AG10803 (cell line): ENCODE data around the gene SNX25.
A peak's percentile ranks its signal among the peaks of the same experiment; 100 is the strongest.
"Not testable (repeated sequence)": the region's sequence is repeated elsewhere in the genome, so short reads cannot be mapped to it uniquely, and the experiment has no call there.

Experiments
- DNase-seq: peaks from one replicate; pipeline ENCODE4 v3.0.0; 2010; ENCODE audit warnings: low read depth
- H3K4me3 ChIP-seq: 2 replicates; pipeline ENCODE4 v1.5.1; 2011; ENCODE audit warnings: mild to moderate bottlenecking, low read length, control low read depth
- CTCF ChIP-seq: conservative IDR thresholded peaks from 2 replicates; pipeline ENCODE4 v1.5.1; 2011; ENCODE audit warnings: mild to moderate bottlenecking, low read length, control low read depth, inconsistent platforms

SNX25 gene

GRCh38 chr4:185196437-185196836, 13.0 kb upstream of the SNX25 start:
- no peak for TF ChIP-seq CTCF
- no peak for DNase-seq
- H3K4me3 ChIP-seq: no peak overlapping the region

- H3K4me3 ChIP-seq, DNase-seq: not testable (repeated sequence)
Measured at GRCh38 chr4:185198189-185198588, 11.2 kb upstream of the SNX25 start.

- no peak for TF ChIP-seq CTCF
- H3K4me3 ChIP-seq: no peak overlapping the region; the same call in 1 of the 2 replicates
- DNase-seq: peak; percentile 38
Measured at GRCh38 chr4:185201977-185202962, 7.1 kb upstream of the SNX25 start.

- peak overlapping the region; percentile 60 for H3K4me3 ChIP-seq
- no peak for DNase-seq
- TF ChIP-seq CTCF: no peak
Measured at GRCh38 chr4:185202984-185203485, 6.4 kb upstream of the SNX25 start.

- no peak for TF ChIP-seq CTCF
- peak within 1 kb of the TSS; percentile 72 for H3K4me3 ChIP-seq
- peak; percentile 90 for DNase-seq
Measured at GRCh38 chr4:185203486-185204237, 5.7 kb upstream of the SNX25 start, which contains the start of gene CFAP97. TSS of gene CFAP97 (minus strand) at chr4:185204000. CDS start at chr4:185191196, 12,804 bp downstream.

GRCh38 chr4:185204238-185204910, 5.0 kb upstream of the SNX25 start:
- TF ChIP-seq CTCF: no peak
- H3K4me3 ChIP-seq: peak overlapping the region; percentile 72
- no peak for DNase-seq

GRCh38 chr4:185205073-185205472, 4.3 kb upstream of the SNX25 start:
- H3K4me3 ChIP-seq: peak overlapping the region; percentile 72
- not testable (repeated sequence) for DNase-seq
